Hippocampal formation (tissue), 2 donors: ENCODE results near the gene JPH3.
"Not testable (repeated sequence)": the region's sequence is repeated elsewhere in the genome, so short reads cannot be mapped to it uniquely, and the experiment has no call there.

Experiments used
- DNase-seq, 2 donors: peaks; one replicate each; lab custom pipeline; 2025; lab: John Stamatoyannopoulos, UW

The JPH3 gene

GRCh38 chr16:87715231-87715630 is 112.9 kb downstream of the JPH3 start:
- DNase-seq = no peak

- no peak for DNase-seq
These were observed 113.3 kb downstream of the JPH3 start for GRCh38 chr16:87715658-87716057.

GRCh38 chr16:87718831-87719230 is 116.5 kb downstream of the JPH3 start:
- DNase-seq = not testable (repeated sequence)

- DNase-seq = no peak
These were observed 118.1 kb downstream of the JPH3 start for GRCh38 chr16:87720446-87720845.

GRCh38 chr16:87721622-87722585 is 119.6 kb downstream of the JPH3 start:
- DNase-seq = no peak

- DNase-seq = no peak
These were observed 120.4 kb downstream of the JPH3 start for GRCh38 chr16:87722590-87723225.

- DNase-seq = peak; percentile 75 to 79
These were observed 120.9 kb downstream of the JPH3 start for GRCh38 chr16:87723226-87723623.

- DNase-seq = no peak
These were observed 122.4 kb downstream of the JPH3 start for GRCh38 chr16:87724490-87725291.

GRCh38 chr16:87725596-87726235 is 123.4 kb downstream of the JPH3 start:
- DNase-seq = no peak

- not testable (repeated sequence) for DNase-seq
These were observed 124.3 kb downstream of the JPH3 start for GRCh38 chr16:87726577-87726976.

GRCh38 chr16:87727346-87727745 is 125.0 kb downstream of the JPH3 start:
- no peak for DNase-seq

- DNase-seq = no peak
These were observed 125.7 kb downstream of the JPH3 start for GRCh38 chr16:87728026-87728425.

GRCh38 chr16:87729266-87729954 is 127.1 kb downstream of the JPH3 start:
- no peak for DNase-seq

- DNase-seq = no peak
These were observed 129.3 kb downstream of the JPH3 start for GRCh38 chr16:87731607-87732006.

- no peak for DNase-seq
These were observed 130.9 kb downstream of the JPH3 start for GRCh38 chr16:87733190-87733589.

- DNase-seq = no peak
These were observed 132.3 kb downstream of the JPH3 start for GRCh38 chr16:87734644-87735043.

- DNase-seq = no peak
These were observed 133.1 kb downstream of the JPH3 start for GRCh38 chr16:87735270-87736007.

- no peak for DNase-seq
These were observed 133.7 kb downstream of the JPH3 start for GRCh38 chr16:87736008-87736382.

GRCh38 chr16:87739801-87740200 is 137.5 kb downstream of the JPH3 start:
- DNase-seq = no peak

GRCh38 chr16:87740441-87740840 is 138.1 kb downstream of the JPH3 start:
- DNase-seq = no peak
